Gastroesophageal sphincter (tissue), 3 donors: ENCODE measurements around the gene GSX1.

Experiments
- POLR2AphosphoS5 ChIP-seq: sonication (generic); formaldehyde crosslinking; IDR thresholded peaks from one replicate; pipeline ENCODE4 v1.6.1; 2017; ENCODE audit warnings: antibody characterized with exemption
- TF ChIP-seq, protein P1 (sequence below), 4 experiments: fragments of 200-600 bp in 2 of 4; fragments of 450-650 bp in 2 of 4; sonication (generic) in 1 of 4; IDR thresholded peaks; one replicate each; pipeline ENCODE4 v1.5.1; 2017 to 2019; ENCODE audit warnings: antibody characterized with exemption in 4 of 4, mild to moderate bottlenecking in 2 of 4, moderate library complexity in 2 of 4

GRCh38 chr13:27796544-27797227 is 4.4 kb downstream of the GSX1 start:
- TF ChIP-seq, protein P1, sequence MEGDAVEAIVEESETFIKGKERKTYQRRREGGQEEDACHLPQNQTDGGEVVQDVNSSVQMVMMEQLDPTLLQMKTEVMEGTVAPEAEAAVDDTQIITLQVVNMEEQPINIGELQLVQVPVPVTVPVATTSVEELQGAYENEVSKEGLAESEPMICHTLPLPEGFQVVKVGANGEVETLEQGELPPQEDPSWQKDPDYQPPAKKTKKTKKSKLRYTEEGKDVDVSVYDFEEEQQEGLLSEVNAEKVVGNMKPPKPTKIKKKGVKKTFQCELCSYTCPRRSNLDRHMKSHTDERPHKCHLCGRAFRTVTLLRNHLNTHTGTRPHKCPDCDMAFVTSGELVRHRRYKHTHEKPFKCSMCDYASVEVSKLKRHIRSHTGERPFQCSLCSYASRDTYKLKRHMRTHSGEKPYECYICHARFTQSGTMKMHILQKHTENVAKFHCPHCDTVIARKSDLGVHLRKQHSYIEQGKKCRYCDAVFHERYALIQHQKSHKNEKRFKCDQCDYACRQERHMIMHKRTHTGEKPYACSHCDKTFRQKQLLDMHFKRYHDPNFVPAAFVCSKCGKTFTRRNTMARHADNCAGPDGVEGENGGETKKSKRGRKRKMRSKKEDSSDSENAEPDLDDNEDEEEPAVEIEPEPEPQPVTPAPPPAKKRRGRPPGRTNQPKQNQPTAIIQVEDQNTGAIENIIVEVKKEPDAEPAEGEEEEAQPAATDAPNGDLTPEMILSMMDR (IDR thresholded peaks at IDR 0.05) = no peak
- TF ChIP-seq POLR2AphosphoS5 = no peak
